H1 (cell line): Measurements from ENCODE around the gene CPED1. TPM values are rescaled to one million over a fixed set of nuclear protein-coding genes. Genes with fewer than 3 reads are reported as not detected.

Experiments
- CTCF ChIA-PET: fragments of 300-600 bp; sonication (Branson Sonifier 250); formaldehyde crosslinking; loops from one replicate; lab custom pipeline; 2021; ENCODE audit not compliant: partially characterized antibody; lab: Charles Lee
- POLR2A ChIA-PET: fragments of 300-600 bp; sonication (Branson Sonifier 250); formaldehyde crosslinking; loops from one replicate; lab custom pipeline; 2021; ENCODE audit warnings: inconsistent platforms; ENCODE audit not compliant: partially characterized antibody; lab: Charles Lee
- DNase-seq, 2 experiments: peaks; one replicate each; pipeline versions ENCODE4 v3.0.0 to v3.0.0-alpha.2; 2010 to 2022; ENCODE audit warnings: low spot score in 2 of 2, low read depth in 1 of 2, mixed read lengths in 1 of 2
- FAIRE-seq: peaks from 2 replicates; lab custom pipeline; 2011; peaks lifted over from hg19 to GRCh38; lab: Jason Lieb, UNC
- H2AFZ ChIP-seq: 2 replicates; pipeline ENCODE4 v1.8.1; 2012; ENCODE audit warnings: low read length, inconsistent platforms
- H2AK5ac ChIP-seq: 2 replicates; pipeline ENCODE4 v1.6.1; 2013; ENCODE audit warnings: low read depth, low read length
- H2BK120ac ChIP-seq: replicated peaks from 2 replicates; pipeline ENCODE3; 2013; ENCODE audit warnings: low read depth, low read length, inconsistent platforms
- H2BK12ac ChIP-seq: 2 replicates; pipeline ENCODE4 v1.6.1; 2013; ENCODE audit warnings: low read depth, low read length
- H2BK15ac ChIP-seq: 2 replicates; pipeline ENCODE4 v1.6.1; 2013; ENCODE audit warnings: low read length
- H2BK20ac ChIP-seq: 2 replicates; pipeline ENCODE4 v1.6.1; 2013; ENCODE audit warnings: low read length
- H2BK5ac ChIP-seq: 2 replicates; pipeline ENCODE4 v1.6.1; 2013; ENCODE audit warnings: low read depth, low read length
- H3K14ac ChIP-seq: 2 replicates; pipeline ENCODE4 v1.6.1; 2013; ENCODE audit warnings: inconsistent platforms; ENCODE audit not compliant: insufficient read length
- H3K18ac ChIP-seq: 2 replicates; pipeline ENCODE4 v1.6.1; 2013; ENCODE audit warnings: low read length; ENCODE audit errors: extremely low read depth
- H3K23ac ChIP-seq: 2 replicates; pipeline ENCODE4 v1.6.1; 2013; ENCODE audit warnings: inconsistent platforms; ENCODE audit not compliant: insufficient read length
- H3K23me2 ChIP-seq: 2 replicates; pipeline ENCODE4 v1.6.1; 2013; ENCODE audit warnings: low read depth, low read length
- H3K27ac ChIP-seq: 2 replicates; pipeline ENCODE4 v1.6.1; 2011; ENCODE audit warnings: low read depth, low read length, inconsistent platforms
- H3K27me3 ChIP-seq, 4 experiments: replicated peaks in 1 of 4; 1 replicate in 1 of 4; 2 replicates in 3 of 4; pipeline versions ENCODE4 v1.6.1 to v1.8.1; 2011 to 2013; ENCODE audit warnings: low read length in 3 of 4, mild to moderate bottlenecking in 3 of 4, inconsistent platforms in 2 of 4, mixed read lengths in 2 of 4, moderate library complexity in 1 of 4; ENCODE audit not compliant: control insufficient read depth in 3 of 4, insufficient read depth in 3 of 4; ENCODE audit errors: extremely low read depth in 1 of 4
- H3K36me3 ChIP-seq, 4 experiments: 2 replicates each; pipeline versions ENCODE4 v1.6.1 to v1.8.1; 2011 to 2013; ENCODE audit warnings: mild to moderate bottlenecking in 4 of 4, low read length in 3 of 4, moderate library complexity in 2 of 4, control low read depth in 1 of 4, inconsistent platforms in 1 of 4; ENCODE audit not compliant: insufficient read depth in 4 of 4, control insufficient read depth in 2 of 4
- H3K4ac ChIP-seq: replicated peaks from 2 replicates; pipeline ENCODE3; 2013; ENCODE audit warnings: low read length, low read depth, mixed read lengths, inconsistent platforms; ENCODE audit not compliant: insufficient read length
- H3K4me1 ChIP-seq, 4 experiments: replicated peaks in 1 of 4; 1 replicate in 1 of 4; 2 replicates in 3 of 4; pipeline versions ENCODE4 v1.6.1 to v1.8.1; 2011 to 2013; ENCODE audit warnings: low read length in 3 of 4, inconsistent platforms in 2 of 4, mixed read lengths in 1 of 4; ENCODE audit not compliant: insufficient read depth in 4 of 4, control insufficient read depth in 3 of 4
- H3K4me2 ChIP-seq, 2 experiments: 2 replicates each; pipeline versions ENCODE4 v1.6.1 to v1.8.1; 2011 to 2013; ENCODE audit warnings: low read depth in 2 of 2, low read length in 2 of 2, control low read depth in 1 of 2, inconsistent platforms in 1 of 2, mild to moderate bottlenecking in 1 of 2; ENCODE audit not compliant: insufficient read depth in 1 of 2
- H3K4me3 ChIP-seq, 4 experiments: fragments of 200-600, 300-600 bp in 1 of 4; sonication (generic), shearing (Covaris generic), sonication (Bioruptor Twin) in 1 of 4; 2 replicates each; pipeline versions ENCODE4 v1.5.1 to v1.8.1; 2011 to 2016; ENCODE audit warnings: low read length in 4 of 4, low read depth in 3 of 4, control low read depth in 2 of 4, inconsistent platforms in 2 of 4, mild to moderate bottlenecking in 2 of 4, mixed read lengths in 1 of 4, moderate library complexity in 1 of 4; ENCODE audit not compliant: insufficient read depth in 2 of 4; ENCODE audit errors: extremely low read depth in 1 of 4
- H3K56ac ChIP-seq: replicated peaks from 2 replicates; pipeline ENCODE3; 2013; ENCODE audit warnings: low read depth, mild to moderate bottlenecking, mixed read lengths, low read length, inconsistent platforms; ENCODE audit not compliant: insufficient read length
- H3K79me1 ChIP-seq: 2 replicates; pipeline ENCODE4 v1.6.1; 2013; ENCODE audit warnings: low read depth, low read length, control low read depth
- H3K79me2 ChIP-seq, 2 experiments: 2 replicates each; pipeline versions ENCODE4 v1.6.1 to v1.8.1; 2012 to 2013; ENCODE audit warnings: low read length in 2 of 2, mild to moderate bottlenecking in 2 of 2, inconsistent platforms in 1 of 2; ENCODE audit not compliant: insufficient read depth in 2 of 2, control insufficient read depth in 1 of 2
- H3K9ac ChIP-seq, 4 experiments: replicated peaks in 1 of 4; 1 replicate in 1 of 4; 2 replicates in 3 of 4; pipeline versions ENCODE4 v1.6.1 to v1.8.1; 2011 to 2013; ENCODE audit warnings: low read depth in 3 of 4, low read length in 3 of 4, control low read depth in 2 of 4, mild to moderate bottlenecking in 2 of 4, moderate library complexity in 2 of 4, inconsistent platforms in 1 of 4; ENCODE audit errors: extremely low read depth in 1 of 4
- H3K9me3 ChIP-seq, 2 experiments: 2 replicates each; pipeline versions ENCODE4 v1.6.1 to v1.8.1; 2012 to 2013; ENCODE audit warnings: mild to moderate bottlenecking in 2 of 2, moderate library complexity in 2 of 2, control low read depth in 1 of 2, inconsistent platforms in 1 of 2, low read depth in 1 of 2, low read length in 1 of 2, mixed read lengths in 1 of 2; ENCODE audit not compliant: insufficient read depth in 2 of 2
- H4K20me1 ChIP-seq, 2 experiments: replicated peaks in 1 of 2; 2 replicates each; pipeline versions ENCODE3 to v1.8.1; 2011 to 2013; ENCODE audit warnings: inconsistent platforms in 2 of 2, low read length in 2 of 2, mild to moderate bottlenecking in 1 of 2; ENCODE audit not compliant: insufficient read depth in 2 of 2, control insufficient read depth in 1 of 2
- H4K5ac ChIP-seq: 2 replicates; pipeline ENCODE4 v1.6.1; 2013; ENCODE audit warnings: low read length, low read depth, mixed read lengths, inconsistent platforms; ENCODE audit not compliant: insufficient read length
- H4K8ac ChIP-seq: 2 replicates; pipeline ENCODE4 v1.8.0; 2013; ENCODE audit warnings: mild to moderate bottlenecking, moderate library complexity, low read length, inconsistent platforms; ENCODE audit not compliant: insufficient read depth; ENCODE audit errors: extremely low read depth
- H4K91ac ChIP-seq: replicated peaks from 2 replicates; pipeline ENCODE3; 2013; ENCODE audit warnings: low read length, mixed read lengths, inconsistent platforms; ENCODE audit not compliant: insufficient read length
- EP300 ChIP-seq, 2 experiments: IDR thresholded peaks; 1 replicate in 1 of 2; 2 replicates in 1 of 2; pipeline ENCODE4 v1.6.1; 2011 to 2012; ENCODE audit warnings: low read depth in 2 of 2, low read length in 2 of 2, mild to moderate bottlenecking in 2 of 2, borderline replicate concordance in 1 of 2, inconsistent platforms in 1 of 2, moderate library complexity in 1 of 2
- GABPA ChIP-seq: IDR thresholded peaks from 2 replicates; pipeline ENCODE4 v1.6.1; 2011; ENCODE audit warnings: mild to moderate bottlenecking, low read length, moderate library complexity, borderline replicate concordance; ENCODE audit not compliant: insufficient read depth
- HDAC6 ChIP-seq: IDR thresholded peaks from one replicate; pipeline ENCODE4 v1.7.1; 2012; ENCODE audit warnings: low read depth, mild to moderate bottlenecking, inconsistent platforms, low read length, moderate library complexity
- JUN ChIP-seq: IDR thresholded peaks from 2 replicates; pipeline ENCODE4 v1.6.1; 2011; ENCODE audit warnings: low read depth, mild to moderate bottlenecking, improper control_type of control experiment, low read length
- KDM4A ChIP-seq: IDR thresholded peaks from one replicate; pipeline ENCODE4 v1.7.1; 2012; ENCODE audit warnings: low read depth, mild to moderate bottlenecking, moderate library complexity, low read length, inconsistent platforms; ENCODE audit not compliant: severe bottlenecking
- PHF8 ChIP-seq: fragments of 200-600 bp; sonication (generic); conservative IDR thresholded peaks from 2 replicates; pipeline ENCODE4 v1.7.1; 2012; ENCODE audit warnings: low read depth, mild to moderate bottlenecking, inconsistent platforms, low read length, moderate library complexity
- RFX5 ChIP-seq: IDR thresholded peaks from 2 replicates; pipeline ENCODE4 v1.6.1; 2011; ENCODE audit warnings: low read depth, low read length, improper control_type of control experiment, borderline replicate concordance
- RNF2 ChIP-seq: fragments of 200-900, 300-1000 bp; sonication (generic); IDR thresholded peaks from 2 replicates; pipeline ENCODE4 v1.7.1; 2016; ENCODE audit warnings: borderline replicate concordance, low read depth, mild to moderate bottlenecking, antibody characterized with exemption, low read length; ENCODE audit not compliant: poor library complexity, severe bottlenecking; ENCODE audit errors: missing control alignments
- SIRT6 ChIP-seq: IDR thresholded peaks from one replicate; pipeline ENCODE4 v1.7.1; 2012; ENCODE audit warnings: low read length, inconsistent platforms
- SUZ12 ChIP-seq: fragments of 200-600 bp; sonication (generic); IDR thresholded peaks from 2 replicates; pipeline ENCODE4 v1.6.1; 2012; ENCODE audit warnings: mild to moderate bottlenecking, inconsistent platforms, low read length, moderate library complexity, mixed read lengths
- TBP ChIP-seq: IDR thresholded peaks from 2 replicates; pipeline ENCODE4 v1.6.1; 2011; ENCODE audit warnings: low read depth, low read length, improper control_type of control experiment
- WGBS, 2 experiments: shearing (Covaris generic) in 1 of 2; methylation state at CpG; one replicate each; pipeline versions ENCODE4 v1.1.6 to v1.1.7; 2013 to 2015; ENCODE audit warnings: low lambda C conversion rate in 2 of 2, mixed read lengths in 2 of 2, inconsistent platforms in 1 of 2, low coverage in 1 of 2, missing lambda C conversion rate in 1 of 2; ENCODE audit not compliant: insufficient replicate concordance in 2 of 2, insufficient coverage in 1 of 2, insufficient read length in 1 of 2; ENCODE audit errors: extremely low coverage in 1 of 2, missing lambda C conversion rate in 1 of 2; 5-methylcytosine and 5-hydroxymethylcytosine counted together
- polyA plus RNA-seq, 7 experiments: library from polyadenylated mRNA; depleted of rRNA in 3 of 7; stranded (reverse) in 5 of 7; unstranded in 2 of 7; fragments of >200 nt in 5 of 7; fragments of 200-250 nt in 2 of 7; gene quantifications; 1 replicate in 5 of 7; 2 replicates in 1 of 7; 4 replicates in 1 of 7; pipeline versions ENCODE4 v1.2.1 to v1.2.3, GENCODE V29; 2011 to 2013; ENCODE audit warnings: missing spikeins in 2 of 7, mixed read lengths in 2 of 7
- total RNA-seq: library from RNA; stranded (reverse); fragmentation: NEBNext Ultra II Directional; extraction: Animal tissue kit (Norgen Biotek cat#: 25700); gene quantifications from 2 replicates; pipeline ENCODE4 v1.2.1, GENCODE V29; 2021
- TF ChIP-seq, protein P1 (sequence below): IDR thresholded peaks from 2 replicates; pipeline ENCODE4 v1.6.1; 2012; ENCODE audit warnings: inconsistent platforms

The CPED1 gene
- total and polyA plus RNA-seq, 2 of the 8 experiments (the other 6 are each of a cell fraction or from before 2014, with no cell fraction given), result 0.08 to 0.39 TPM

DNA sequence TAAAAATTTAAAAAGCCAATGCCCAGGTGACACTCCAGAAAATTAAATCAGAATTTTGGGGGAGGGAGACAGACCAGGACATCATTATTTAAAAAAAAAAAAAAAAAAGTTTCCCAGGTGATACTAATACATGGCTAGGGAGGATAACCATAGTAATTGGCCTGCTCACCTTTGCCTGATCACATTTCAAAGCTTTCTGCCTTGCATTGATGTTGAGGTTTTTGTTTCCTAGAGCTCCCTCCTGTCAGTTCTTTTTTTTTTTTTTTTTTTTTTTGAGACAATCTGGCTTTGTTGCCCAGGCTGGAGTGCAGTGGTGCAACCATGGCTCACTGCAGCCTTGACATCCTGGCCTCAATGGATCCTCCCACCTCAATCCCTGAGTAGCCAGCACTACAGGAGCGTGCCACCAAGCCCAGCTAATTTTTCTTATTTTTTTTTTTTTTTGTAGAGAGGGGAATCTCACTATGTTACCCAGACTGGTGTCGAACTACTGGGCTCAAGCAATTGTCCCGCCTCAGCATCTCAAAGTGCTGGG, 38.1 kb downstream of the CPED1 start:
- H3K79me2 ChIP-seq, result no peaks in the 10 kb centered on the region
- TF ChIP-seq SIRT6 (no peak), EP300 (IDR thresholded peaks at IDR 0.05; ENCODE audit: borderline replicate concordance in 1 of 2, low read depth in 2 of 2, low read length in 2 of 2) (no peak), RNF2 (no peak), HDAC6 (no peak), RFX5 (no peak), PHF8 (no peak), GABPA (no peak), JUN (no peak), KDM4A (no peak), TBP (no peak), SUZ12 (no peak)
- TF ChIP-seq, protein P1, sequence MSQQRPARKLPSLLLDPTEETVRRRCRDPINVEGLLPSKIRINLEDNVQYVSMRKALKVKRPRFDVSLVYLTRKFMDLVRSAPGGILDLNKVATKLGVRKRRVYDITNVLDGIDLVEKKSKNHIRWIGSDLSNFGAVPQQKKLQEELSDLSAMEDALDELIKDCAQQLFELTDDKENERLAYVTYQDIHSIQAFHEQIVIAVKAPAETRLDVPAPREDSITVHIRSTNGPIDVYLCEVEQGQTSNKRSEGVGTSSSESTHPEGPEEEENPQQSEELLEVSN, result no peak
- TF ChIP-seq, all 59 proteins: peak for 0
- FAIRE-seq (no peak), DNase-seq (no peak)
- H3K4me1 ChIP-seq, result peaks cover 0 to 6% (median 0%) of the 10 kb centered on the region in 4 experiments; a peak in 2 of 7 replicates
- 100% methylated on average over 2 of the region's 3 CpGs; no CpG with 5 or more reads in 1 of the 2 experiments for WGBS, 2 experiments
- H2BK5ac ChIP-seq, result no peak overlapping the region
- ChIA-PET CTCF (interaction anchor here (0.6 to 1.4 kb wide), 5 partner anchors 17 to 80 kb away, joined by 3 to 4 read pairs (median 3); no protein-coding TSS in a partner anchor), POLR2A (no interaction called here)
- no peak overlapping the region for H3K18ac ChIP-seq
- no peak overlapping the region for H3K9ac ChIP-seq
- no peak overlapping the region for H2BK12ac ChIP-seq
- H3K4me2 ChIP-seq, result no peak overlapping the region
- H3K56ac ChIP-seq, result no peak overlapping the region
- no peaks in the 10 kb centered on the region for H4K20me1 ChIP-seq
- H2AFZ ChIP-seq, result no peak overlapping the region
- H3K23me2 ChIP-seq, result no peaks in the 10 kb centered on the region
- H2AK5ac ChIP-seq, result no peak overlapping the region
- H3K23ac ChIP-seq, result no peak overlapping the region
- no peak overlapping the region for H4K91ac ChIP-seq
- no peak overlapping the region for H3K14ac ChIP-seq
- H3K79me1 ChIP-seq, result no peaks in the 10 kb centered on the region
- no peak overlapping the region for H2BK20ac ChIP-seq
- H3K4me3 ChIP-seq, result no peak overlapping the region
- no peaks in the 10 kb centered on the region for H3K9me3 ChIP-seq
- H2BK15ac ChIP-seq, result no peak overlapping the region
- no peak overlapping the region for H4K5ac ChIP-seq
- H4K8ac ChIP-seq, result no peak overlapping the region
- H3K36me3 ChIP-seq, result no peaks in the 10 kb centered on the region
- H3K4ac ChIP-seq, result no peak overlapping the region
- H3K27ac ChIP-seq, result no peak overlapping the region
- H3K27me3 ChIP-seq, result no peaks in the 10 kb centered on the region
- no peak overlapping the region for H2BK120ac ChIP-seq
